ENCODE measurements around the gene NGEF.
A peak's percentile ranks its signal among the peaks of the same experiment; 100 is the strongest.

NGEF gene

GRCh38 chr2:232876978-232877441 is 136.0 kb downstream of the NGEF start:
- H3K4me1 Mint-ChIP-seq: no peaks in the 10 kb centered on the region
- TF ChIP-seq CTCF (IDR thresholded peaks at IDR 0.05; ENCODE audit: unreplicated experiment in 3 of 3): no peak
- peaks cover 31% of the 10 kb centered on the region for H3K27me3 Mint-ChIP-seq (ENCODE audit: low read depth)
- H3K36me3 Mint-ChIP-seq (ENCODE audit: low read depth): no peaks in the 10 kb centered on the region
- H3K4me3 Mint-ChIP-seq: peak overlapping the region; percentile 63 to 81 (median 72)
- H3K27ac Mint-ChIP-seq: no peak overlapping the region
- H3K9me3 Mint-ChIP-seq: no peaks in the 10 kb centered on the region

- no peaks in the 10 kb centered on the region for H3K36me3 Mint-ChIP-seq (ENCODE audit: low read depth)
- TF ChIP-seq CTCF (IDR thresholded peaks at IDR 0.05; ENCODE audit: unreplicated experiment in 3 of 3): peak; percentile 6 to 22 (median 17)
- H3K9me3 Mint-ChIP-seq: no peaks in the 10 kb centered on the region
- H3K27ac Mint-ChIP-seq: no peak overlapping the region
- H3K4me1 Mint-ChIP-seq: no peaks in the 10 kb centered on the region
- H3K27me3 Mint-ChIP-seq (ENCODE audit: low read depth): peaks cover 31% of the 10 kb centered on the region
- peak overlapping the region in 2 of 3 experiments; percentile 19 to 72 for H3K4me3 Mint-ChIP-seq
These were observed 136.7 kb downstream of the NGEF start for GRCh38 chr2:232876161-232876977.

GRCh38 chr2:232875256-232876121 is 137.6 kb downstream of the NGEF start:
- Mint-ChIP-seq H3K4me1 (no peaks in the 10 kb centered on the region), H3K9me3 (no peaks in the 10 kb centered on the region), H3K27me3 (ENCODE audit: low read depth) (peaks cover 31% of the 10 kb centered on the region), H3K4me3 (peak overlapping the region; percentile 66 to 72 (median 69)), H3K36me3 (ENCODE audit: low read depth) (no peaks in the 10 kb centered on the region), H3K27ac (no peak overlapping the region)
- TF ChIP-seq CTCF (IDR thresholded peaks at IDR 0.05; ENCODE audit: unreplicated experiment in 3 of 3): no peak

GRCh38 chr2:232874677-232875223 is 138.3 kb downstream of the NGEF start:
- no peak for TF ChIP-seq CTCF (IDR thresholded peaks at IDR 0.05; ENCODE audit: unreplicated experiment in 3 of 3)

GRCh38 chr2:232873909-232874641 is 139.0 kb downstream of the NGEF start:
- TF ChIP-seq CTCF (IDR thresholded peaks at IDR 0.05; ENCODE audit: unreplicated experiment in 3 of 3): no peak
- H3K4me3 Mint-ChIP-seq: peak overlapping the region in 1 of 3 experiments; percentile 19
- no peaks in the 10 kb centered on the region for H3K9me3 Mint-ChIP-seq
- H3K36me3 Mint-ChIP-seq (ENCODE audit: low read depth): no peaks in the 10 kb centered on the region
- H3K27me3 Mint-ChIP-seq (ENCODE audit: low read depth): peaks cover 35% of the 10 kb centered on the region
- H3K4me1 Mint-ChIP-seq: no peaks in the 10 kb centered on the region
- H3K27ac Mint-ChIP-seq: no peak overlapping the region

More at GRCh38 chr2:232874677-232875223, 138.3 kb downstream of the NGEF start:
- Mint-ChIP-seq H3K27ac (no peak overlapping the region), H3K27me3 (ENCODE audit: low read depth) (peaks cover 35% of the 10 kb centered on the region), H3K4me3 (peak overlapping the region; percentile 66 to 72 (median 69)), H3K9me3 (no peaks in the 10 kb centered on the region), H3K36me3 (ENCODE audit: low read depth) (no peaks in the 10 kb centered on the region), H3K4me1 (no peaks in the 10 kb centered on the region)

Data from nephron (organoid).